GM19023 (cell line): ENCODE measurements around the gene SLIT2.

Experiments used
- ATAC-seq: cut with Tn5 transposase; IDR thresholded peaks from one replicate; pipeline ENCODE4 v1.9.1; 2021; ENCODE audit warnings: mild to moderate bottlenecking, moderate library complexity; ENCODE audit not compliant: unreplicated experiment

Gene SLIT2

DNA sequence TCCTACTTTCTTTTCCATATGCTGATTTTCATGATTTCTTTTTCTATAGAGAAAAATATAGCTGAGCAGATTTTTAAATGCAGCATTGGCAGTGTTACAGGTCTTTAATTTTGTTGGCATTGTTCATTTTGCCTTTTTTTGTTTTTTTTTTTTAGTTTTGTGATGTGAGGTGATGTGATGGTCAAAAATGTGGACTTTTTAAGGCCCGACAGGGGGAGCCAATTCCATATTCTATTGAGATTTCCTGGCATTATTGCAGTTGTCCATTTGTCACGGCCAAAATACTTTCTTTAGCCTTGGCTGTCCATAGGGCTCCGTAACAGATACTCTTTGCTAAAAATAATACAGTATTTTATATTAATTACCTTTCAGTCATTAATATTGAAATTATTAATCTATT, 47.8 kb downstream of the SLIT2 start:
- ATAC-seq, result no peak

DNA sequence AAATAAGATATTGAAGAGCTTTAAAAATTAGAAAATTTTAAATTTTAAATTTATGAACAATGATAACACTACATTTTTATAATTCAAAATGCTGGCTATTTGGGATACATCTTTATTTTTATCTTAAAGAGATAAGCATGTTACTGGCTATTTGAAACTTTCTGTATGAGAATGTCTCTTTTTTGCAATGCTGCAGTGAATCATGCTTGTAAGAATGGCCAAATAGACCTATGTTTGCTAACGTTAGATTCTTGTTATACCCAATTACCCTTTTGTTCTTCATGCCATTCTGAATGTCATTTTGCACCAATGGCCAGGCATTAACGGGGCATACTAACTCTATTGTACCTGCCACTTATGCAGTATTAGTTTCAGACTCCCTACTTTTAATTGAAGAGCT, 49.5 kb downstream of the SLIT2 start:
- no peak for ATAC-seq
